ENCODE results near the gene PALLD. TPM values are rescaled to one million over a fixed set of nuclear protein-coding genes. Genes with fewer than 3 reads are reported as not detected.

PALLD gene
- total RNA-seq, 1 experiment from 2014 or later, result 27.6 TPM

DNA sequence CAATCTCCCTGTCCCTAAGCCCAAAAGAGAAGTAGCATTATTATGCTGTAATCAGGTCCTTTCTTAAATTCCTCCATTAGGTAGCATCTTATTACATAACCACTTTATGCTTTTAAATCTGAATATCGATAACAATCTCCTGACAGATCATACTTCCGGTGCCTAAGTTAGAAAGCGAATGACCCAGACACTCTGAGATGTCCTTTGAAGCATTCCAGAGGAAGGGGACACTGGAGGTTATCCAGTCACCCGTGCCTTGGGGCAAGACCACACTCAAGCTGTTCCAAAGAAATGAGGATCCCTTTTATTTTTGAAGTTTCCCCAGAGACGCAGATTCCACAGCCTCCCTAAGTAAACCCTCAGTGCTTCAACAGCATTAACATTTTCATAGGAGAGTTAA, 125.7 kb downstream of the PALLD start:
- Mint-ChIP-seq H3K4me3 (ENCODE audit: low read depth, unreplicated experiment) (no peak overlapping the region), H3K9me3 (ENCODE audit: low read depth, unreplicated experiment) (no peaks in the 10 kb centered on the region), H3K36me3 (ENCODE audit: insufficient read depth, unreplicated experiment) (no peaks in the 10 kb centered on the region), H3K27me3 (ENCODE audit: unreplicated experiment) (no peaks in the 10 kb centered on the region), H3K27ac (ENCODE audit: unreplicated experiment) (no peak overlapping the region), H3K4me1 (ENCODE audit: low read depth, unreplicated experiment) (peaks cover 10% of the 10 kb centered on the region)
- DNase-seq, result no peak
- BruUV-seq (replicated peaks), result no TSS peak
- CTCF ChIA-PET, result no interaction called here
- intact Hi-C loops (cut with micrococcal nuclease; ENCODE audit: unreplicated experiment), result no loop called here
- TF ChIP-seq, protein P1, sequence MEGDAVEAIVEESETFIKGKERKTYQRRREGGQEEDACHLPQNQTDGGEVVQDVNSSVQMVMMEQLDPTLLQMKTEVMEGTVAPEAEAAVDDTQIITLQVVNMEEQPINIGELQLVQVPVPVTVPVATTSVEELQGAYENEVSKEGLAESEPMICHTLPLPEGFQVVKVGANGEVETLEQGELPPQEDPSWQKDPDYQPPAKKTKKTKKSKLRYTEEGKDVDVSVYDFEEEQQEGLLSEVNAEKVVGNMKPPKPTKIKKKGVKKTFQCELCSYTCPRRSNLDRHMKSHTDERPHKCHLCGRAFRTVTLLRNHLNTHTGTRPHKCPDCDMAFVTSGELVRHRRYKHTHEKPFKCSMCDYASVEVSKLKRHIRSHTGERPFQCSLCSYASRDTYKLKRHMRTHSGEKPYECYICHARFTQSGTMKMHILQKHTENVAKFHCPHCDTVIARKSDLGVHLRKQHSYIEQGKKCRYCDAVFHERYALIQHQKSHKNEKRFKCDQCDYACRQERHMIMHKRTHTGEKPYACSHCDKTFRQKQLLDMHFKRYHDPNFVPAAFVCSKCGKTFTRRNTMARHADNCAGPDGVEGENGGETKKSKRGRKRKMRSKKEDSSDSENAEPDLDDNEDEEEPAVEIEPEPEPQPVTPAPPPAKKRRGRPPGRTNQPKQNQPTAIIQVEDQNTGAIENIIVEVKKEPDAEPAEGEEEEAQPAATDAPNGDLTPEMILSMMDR (IDR thresholded peaks at IDR 0.05; ENCODE audit: unreplicated experiment), result no peak

DNA sequence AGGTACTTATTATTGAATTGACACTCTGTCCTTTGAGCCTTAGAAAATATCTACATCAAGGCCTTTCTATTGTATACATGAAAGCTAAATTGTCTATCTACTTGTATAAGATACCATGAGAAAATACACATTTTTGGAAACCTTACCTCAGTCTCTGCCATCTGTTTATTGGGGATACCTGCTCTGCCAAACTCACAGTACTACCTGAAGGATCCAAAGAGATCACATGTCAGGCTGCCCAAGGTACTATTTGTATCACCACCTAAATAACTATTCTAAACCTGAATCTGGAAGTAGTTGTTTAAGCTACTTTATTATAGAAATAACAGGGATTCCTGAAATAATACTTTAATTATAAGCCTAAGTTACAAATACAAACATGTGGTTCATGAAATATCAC, 126.2 kb downstream of the PALLD start:
- TF ChIP-seq, protein P1 (IDR thresholded peaks at IDR 0.05; ENCODE audit: unreplicated experiment), result no peak
- H3K27me3 Mint-ChIP-seq (ENCODE audit: unreplicated experiment), result no peaks in the 10 kb centered on the region
- H3K4me1 Mint-ChIP-seq (ENCODE audit: low read depth, unreplicated experiment), result peaks cover 10% of the 10 kb centered on the region
- no peak overlapping the region for H3K4me3 Mint-ChIP-seq (ENCODE audit: low read depth, unreplicated experiment)
- H3K36me3 Mint-ChIP-seq (ENCODE audit: insufficient read depth, unreplicated experiment), result no peaks in the 10 kb centered on the region
- H3K9me3 Mint-ChIP-seq (ENCODE audit: low read depth, unreplicated experiment), result no peaks in the 10 kb centered on the region
- intact Hi-C loops (cut with micrococcal nuclease; ENCODE audit: unreplicated experiment), result no loop called here
- H3K27ac Mint-ChIP-seq (ENCODE audit: unreplicated experiment), result no peak overlapping the region
- no TSS peak for BruUV-seq (replicated peaks)
- CTCF ChIA-PET, result no interaction called here
- no peak for DNase-seq

DNA sequence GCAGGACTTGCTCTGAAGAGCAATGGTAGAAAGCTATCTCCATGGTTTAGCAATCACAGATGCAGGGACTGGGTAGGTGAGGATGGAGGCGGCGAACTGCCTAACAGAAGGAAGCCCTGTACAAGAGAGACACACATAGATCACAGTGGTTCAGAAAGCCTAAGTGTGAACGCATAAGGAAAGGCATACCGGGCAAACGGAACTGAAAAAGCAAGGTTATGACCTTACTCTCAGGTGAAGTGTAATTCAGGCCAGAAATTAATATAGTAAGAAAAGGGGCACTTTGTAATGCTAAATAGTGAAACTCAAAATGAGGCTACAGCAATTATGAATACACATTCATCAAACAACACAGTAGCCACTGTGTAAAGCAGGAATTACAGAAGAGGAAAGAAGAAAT, 126.6 kb downstream of the PALLD start:
- no peak overlapping the region for H3K27ac Mint-ChIP-seq (ENCODE audit: unreplicated experiment)
- intact Hi-C loops (cut with micrococcal nuclease; ENCODE audit: unreplicated experiment), result no loop called here
- H3K9me3 Mint-ChIP-seq (ENCODE audit: low read depth, unreplicated experiment), result no peaks in the 10 kb centered on the region
- DNase-seq, result no peak
- no peaks in the 10 kb centered on the region for H3K36me3 Mint-ChIP-seq (ENCODE audit: insufficient read depth, unreplicated experiment)
- no peaks in the 10 kb centered on the region for H3K27me3 Mint-ChIP-seq (ENCODE audit: unreplicated experiment)
- no peak overlapping the region for H3K4me3 Mint-ChIP-seq (ENCODE audit: low read depth, unreplicated experiment)
- BruUV-seq (replicated peaks), result no TSS peak
- TF ChIP-seq, protein P1 (IDR thresholded peaks at IDR 0.05; ENCODE audit: unreplicated experiment), result no peak
- CTCF ChIA-PET, result no interaction called here
- H3K4me1 Mint-ChIP-seq (ENCODE audit: low read depth, unreplicated experiment), result peaks cover 10% of the 10 kb centered on the region

DNA sequence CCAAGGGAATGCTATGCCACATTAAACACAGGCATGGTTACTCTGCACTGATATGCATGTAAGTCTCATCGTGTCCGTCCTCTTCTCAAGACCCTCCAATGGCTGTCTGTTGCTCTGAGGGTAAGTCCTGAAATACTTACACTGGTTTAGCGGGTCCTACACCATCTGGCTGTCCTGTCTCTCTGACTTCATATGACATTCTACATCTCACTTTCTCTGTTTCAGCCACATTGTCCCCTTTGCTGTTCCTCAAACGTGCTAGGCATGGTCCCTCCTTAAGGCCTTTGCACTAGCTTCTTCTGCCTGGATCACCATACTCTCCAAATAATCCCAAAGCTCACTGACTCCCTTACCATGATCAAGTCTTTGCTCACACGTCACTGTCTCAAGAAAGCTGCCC, 131.4 kb downstream of the PALLD start:
- no peak overlapping the region for H3K4me3 Mint-ChIP-seq (ENCODE audit: low read depth, unreplicated experiment)
- TF ChIP-seq, protein P1 (IDR thresholded peaks at IDR 0.05; ENCODE audit: unreplicated experiment), result no peak
- H3K9me3 Mint-ChIP-seq (ENCODE audit: low read depth, unreplicated experiment), result no peaks in the 10 kb centered on the region
- no peak for DNase-seq
- H3K4me1 Mint-ChIP-seq (ENCODE audit: low read depth, unreplicated experiment), result peaks cover 11% of the 10 kb centered on the region
- intact Hi-C loops (cut with micrococcal nuclease; ENCODE audit: unreplicated experiment), result no loop called here
- peaks cover 6% of the 10 kb centered on the region for H3K36me3 Mint-ChIP-seq (ENCODE audit: insufficient read depth, unreplicated experiment)
- H3K27me3 Mint-ChIP-seq (ENCODE audit: unreplicated experiment), result no peaks in the 10 kb centered on the region
- BruUV-seq (replicated peaks), result no TSS peak
- no peak overlapping the region for H3K27ac Mint-ChIP-seq (ENCODE audit: unreplicated experiment)
- CTCF ChIA-PET, result no interaction called here

DNA sequence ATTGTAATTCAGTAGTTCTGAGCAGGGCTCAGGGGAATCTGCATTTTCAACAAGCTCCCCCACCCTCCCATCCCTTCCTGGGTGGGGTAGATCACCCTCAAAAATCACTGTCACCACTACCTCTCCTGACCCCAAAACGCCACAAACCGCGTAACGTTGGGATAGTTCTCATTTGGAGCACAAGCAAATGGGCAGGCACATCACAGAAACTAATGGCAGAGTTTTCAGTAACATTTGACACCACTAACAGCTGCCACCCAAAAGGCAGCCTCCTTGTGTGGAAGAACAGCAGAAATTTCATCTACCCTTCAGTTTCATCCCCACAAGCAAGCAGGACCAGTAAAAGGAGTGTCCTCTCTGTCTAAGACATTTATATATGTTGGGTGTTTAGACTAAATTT, 132.7 kb downstream of the PALLD start:
- no TSS peak for BruUV-seq (replicated peaks)
- Mint-ChIP-seq H3K27ac (ENCODE audit: unreplicated experiment) (no peak overlapping the region), H3K4me3 (ENCODE audit: low read depth, unreplicated experiment) (no peak overlapping the region), H3K4me1 (ENCODE audit: low read depth, unreplicated experiment) (peaks cover 11% of the 10 kb centered on the region), H3K27me3 (ENCODE audit: unreplicated experiment) (no peaks in the 10 kb centered on the region), H3K9me3 (ENCODE audit: low read depth, unreplicated experiment) (no peaks in the 10 kb centered on the region), H3K36me3 (ENCODE audit: insufficient read depth, unreplicated experiment) (peaks cover 6% of the 10 kb centered on the region)
- TF ChIP-seq, protein P1 (IDR thresholded peaks at IDR 0.05; ENCODE audit: unreplicated experiment), result no peak
- no peak for DNase-seq
- intact Hi-C loops (cut with micrococcal nuclease; ENCODE audit: unreplicated experiment), result no loop called here
- CTCF ChIA-PET, result no interaction called here

Measured in Calu3 (cell line).